H9 (cell line): ENCODE results near the gene KIF5A. TPM values are rescaled to one million over a fixed set of nuclear protein-coding genes. Genes with fewer than 3 reads are reported as not detected.

Source experiments
- DNase-seq: peaks from one replicate; pipeline ENCODE4 v3.0.0-alpha.2; 2017
- H2AFZ ChIP-seq: one replicate; pipeline ENCODE4 v1.6.1; 2013; ENCODE audit warnings: mild to moderate bottlenecking, low read length, control low read depth, moderate library complexity
- H2AK5ac ChIP-seq: 2 replicates; pipeline ENCODE4 v1.6.1; 2013; ENCODE audit warnings: low read length, control low read depth, mixed read lengths; ENCODE audit not compliant: insufficient read length
- H2BK120ac ChIP-seq: one replicate; pipeline ENCODE4 v1.6.1; 2013; ENCODE audit warnings: low read depth, mild to moderate bottlenecking, low read length, control low read depth, inconsistent platforms; ENCODE audit not compliant: poor library complexity, severe bottlenecking
- H2BK12ac ChIP-seq: 2 replicates; pipeline ENCODE4 v1.6.1; 2013; ENCODE audit warnings: low read length, control low read depth, mixed read lengths, low read depth; ENCODE audit not compliant: insufficient read length
- H2BK15ac ChIP-seq: 2 replicates; pipeline ENCODE4 v1.6.1; 2013; ENCODE audit warnings: low read depth, low read length, control low read depth
- H2BK20ac ChIP-seq: one replicate; pipeline ENCODE4 v1.6.1; 2013; ENCODE audit warnings: low read depth, mild to moderate bottlenecking, low read length, control low read depth, inconsistent platforms; ENCODE audit not compliant: poor library complexity, severe bottlenecking
- H2BK5ac ChIP-seq: 2 replicates; pipeline ENCODE4 v1.6.1; 2013; ENCODE audit warnings: low read length, control low read depth, mixed read lengths; ENCODE audit not compliant: insufficient read length
- H3K14ac ChIP-seq: 2 replicates; pipeline ENCODE4 v1.6.1; 2013; ENCODE audit warnings: low read length, control low read depth; ENCODE audit not compliant: insufficient read depth
- H3K18ac ChIP-seq: 2 replicates; pipeline ENCODE4 v1.6.1; 2013; ENCODE audit warnings: low read depth, mild to moderate bottlenecking, mixed read lengths, low read length, control low read depth; ENCODE audit not compliant: insufficient read length
- H3K23ac ChIP-seq: 2 replicates; pipeline ENCODE4 v1.6.1; 2013; ENCODE audit warnings: low read length, control low read depth, mixed read lengths, low read depth; ENCODE audit not compliant: insufficient read length
- H3K23me2 ChIP-seq: 2 replicates; pipeline ENCODE4 v1.6.1; 2013; ENCODE audit warnings: low read depth, mild to moderate bottlenecking, mixed read lengths, low read length, control low read depth; ENCODE audit not compliant: insufficient read length, poor library complexity, severe bottlenecking
- H3K27ac ChIP-seq: 2 replicates; pipeline ENCODE4 v1.5.1; 2013; ENCODE audit warnings: low read length, control low read depth, mixed read lengths, low read depth; ENCODE audit not compliant: insufficient read length
- H3K27me3 ChIP-seq: 2 replicates; pipeline ENCODE4 v1.6.1; 2013; ENCODE audit warnings: low read length, control low read depth, inconsistent platforms; ENCODE audit not compliant: insufficient read depth
- H3K4ac ChIP-seq: 2 replicates; pipeline ENCODE4 v1.6.1; 2013; ENCODE audit warnings: low read depth, mild to moderate bottlenecking, control low read depth, inconsistent platforms, low read length, moderate library complexity
- H3K4me1 ChIP-seq: 2 replicates; pipeline ENCODE4 v1.6.1; 2013; ENCODE audit warnings: low read length, control low read depth, inconsistent platforms; ENCODE audit not compliant: insufficient read depth
- H3K4me2 ChIP-seq: 2 replicates; pipeline ENCODE4 v1.6.1; 2013; ENCODE audit warnings: low read length, control low read depth, mixed read lengths; ENCODE audit not compliant: insufficient read length, insufficient read depth
- H3K56ac ChIP-seq: 2 replicates; pipeline ENCODE4 v1.6.1; 2013; ENCODE audit warnings: low read depth, mild to moderate bottlenecking, mixed read lengths, low read length, control low read depth; ENCODE audit not compliant: insufficient read length
- H3K79me1 ChIP-seq: 2 replicates; pipeline ENCODE4 v1.6.1; 2013; ENCODE audit warnings: low read depth, mild to moderate bottlenecking, moderate library complexity, low read length, control low read depth, inconsistent platforms; ENCODE audit not compliant: insufficient read depth, poor library complexity, severe bottlenecking
- H3K79me2 ChIP-seq: 2 replicates; pipeline ENCODE4 v1.6.1; 2013; ENCODE audit warnings: low read length, control low read depth, inconsistent platforms; ENCODE audit not compliant: insufficient read depth
- H3K9ac ChIP-seq: 2 replicates; pipeline ENCODE4 v1.6.1; 2013; ENCODE audit warnings: low read length, control low read depth, mixed read lengths; ENCODE audit not compliant: insufficient read length; ENCODE audit errors: extremely low read depth
- H3K9me3 ChIP-seq: one replicate; pipeline ENCODE4 v1.6.1; 2013; ENCODE audit warnings: low read depth, low read length, inconsistent platforms; ENCODE audit not compliant: control insufficient read depth
- H3T11ph ChIP-seq: one replicate; pipeline ENCODE4 v1.6.1; 2013; ENCODE audit warnings: mild to moderate bottlenecking, low read length, control low read depth, inconsistent platforms
- H4K20me1 ChIP-seq: one replicate; pipeline ENCODE4 v1.6.1; 2013; ENCODE audit not compliant: control insufficient read depth, insufficient read length, insufficient read depth
- H4K5ac ChIP-seq: 2 replicates; pipeline ENCODE4 v1.6.1; 2013; ENCODE audit warnings: low read depth, mild to moderate bottlenecking, mixed read lengths, low read length, control low read depth; ENCODE audit not compliant: insufficient read length
- H4K8ac ChIP-seq: replicated peaks from 2 replicates; pipeline ENCODE4 v1.6.1; 2013; ENCODE audit warnings: low read length, control low read depth, mixed read lengths, low read depth; ENCODE audit not compliant: insufficient read length
- H4K91ac ChIP-seq: 2 replicates; pipeline ENCODE4 v1.6.1; 2013; ENCODE audit warnings: low read depth, mild to moderate bottlenecking, moderate library complexity, mixed read lengths, low read length, control low read depth; ENCODE audit not compliant: insufficient read length
- H3K27ac Mint-ChIP-seq, 3 experiments: 2 replicates in 2 of 3; 3 replicates in 1 of 3; pipeline ENCODE4 v1.8.0; 2020 to 2021; ENCODE audit warnings: mixed read lengths in 3 of 3, mild to moderate bottlenecking in 1 of 3, moderate library complexity in 1 of 3
- H3K27me3 Mint-ChIP-seq: 2 replicates; pipeline ENCODE4 v1.8.0; 2021; ENCODE audit warnings: low read depth, mild to moderate bottlenecking, moderate library complexity, mixed read lengths
- H3K36me3 Mint-ChIP-seq, 3 experiments: 2 replicates in 2 of 3; 3 replicates in 1 of 3; pipeline ENCODE4 v1.8.0; 2020 to 2021; ENCODE audit warnings: low read depth in 3 of 3, mixed read lengths in 3 of 3; ENCODE audit not compliant: insufficient read depth in 1 of 3
- H3K4me1 Mint-ChIP-seq, 2 experiments: 2 replicates each; pipeline ENCODE4 v1.8.0; 2020; ENCODE audit warnings: mixed read lengths in 2 of 2
- H3K4me3 Mint-ChIP-seq, 2 experiments: 2 replicates in 1 of 2; 3 replicates in 1 of 2; pipeline ENCODE4 v1.8.0; 2020 to 2021; ENCODE audit warnings: mild to moderate bottlenecking in 2 of 2, mixed read lengths in 2 of 2, moderate library complexity in 1 of 2
- H3K9me3 Mint-ChIP-seq, 2 experiments: 2 replicates in 1 of 2; 3 replicates in 1 of 2; pipeline ENCODE4 v1.8.0; 2020; ENCODE audit warnings: mild to moderate bottlenecking in 2 of 2, mixed read lengths in 2 of 2, moderate library complexity in 1 of 2
- WGBS: extraction: QIAGEN DNeasy Blood & Tissue Kit; methylation state at CpG from one replicate; pipeline ENCODE4 v1.1.7; 2013; ENCODE audit warnings: missing lambda C conversion rate, low lambda C conversion rate, mixed read lengths; ENCODE audit not compliant: insufficient read length; ENCODE audit errors: extremely low coverage; 5-methylcytosine and 5-hydroxymethylcytosine counted together
- total RNA-seq: library from RNA; stranded (reverse); gene quantifications from 2 replicates; pipeline ENCODE4 v1.2.1, GENCODE V29; 2021
- TF ChIP-seq, protein P1 (sequence below): fragments of 200-600 bp; sonication (generic); conservative IDR thresholded peaks from 3 replicates; pipeline ENCODE4 v1.8.0; 2021; ENCODE audit warnings: antibody characterized with exemption, mild to moderate bottlenecking

KIF5A gene
- total RNA-seq, 1 experiment from 2014 or later, result 18.5 TPM

DNA sequence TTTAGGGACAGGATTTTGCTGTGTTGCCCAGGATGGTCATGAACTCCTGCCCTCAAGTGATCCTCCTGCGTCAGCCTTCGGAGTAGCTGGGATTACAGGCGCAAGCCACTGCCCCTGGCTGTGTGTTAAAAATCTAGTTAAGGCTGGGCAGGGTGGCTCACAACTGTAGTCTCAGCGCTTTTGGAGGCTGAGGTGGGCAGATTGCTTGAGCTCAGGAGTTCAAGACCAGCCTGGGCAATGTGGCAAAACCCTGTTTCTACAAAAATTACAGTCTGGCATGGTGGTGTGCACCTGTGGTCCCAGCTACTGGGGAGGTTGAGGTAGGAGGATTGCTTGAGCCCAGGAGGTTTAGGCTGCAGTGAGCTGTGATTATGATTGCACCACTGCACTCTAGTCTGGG is 38.7 kb upstream of the KIF5A start:
- 0 out of 2 replicates have a peak, but pooled peaks cover 1% of the 10 kb centered on the region for H3K79me2 ChIP-seq
- no peak overlapping the region for H3K23ac ChIP-seq
- H3K27ac ChIP-seq, result no peak overlapping the region
- H4K8ac ChIP-seq, result no peak overlapping the region
- H2BK20ac ChIP-seq, result no peak overlapping the region
- no peak overlapping the region for H4K91ac ChIP-seq
- H2BK12ac ChIP-seq, result no peak overlapping the region
- DNase-seq, result no peak
- no peaks in the 10 kb centered on the region for H4K20me1 ChIP-seq
- Mint-ChIP-seq H3K27me3 (0 out of 2 replicates have a peak, but pooled peaks cover 2% of the 10 kb centered on the region), H3K4me3 (no peak overlapping the region), H3K36me3 (peaks cover 70 to 85% (median 72%) of the 10 kb centered on the region in 3 experiments; a peak in 6 of 7 replicates), H3K4me1 (no peaks in the 10 kb centered on the region), H3K9me3 (peaks cover 0 to 2% of the 10 kb centered on the region in 2 experiments; a peak in 1 of 5 replicates), H3K27ac (no peak overlapping the region)
- no peaks in the 10 kb centered on the region for H3K4me1 ChIP-seq
- no peaks in the 10 kb centered on the region for H3K79me1 ChIP-seq
- H2BK15ac ChIP-seq, result no peak overlapping the region
- no peak overlapping the region for H2AK5ac ChIP-seq
- no peak overlapping the region for H2BK120ac ChIP-seq
- H3T11ph ChIP-seq, result no peak overlapping the region
- H3K23me2 ChIP-seq, result no peaks in the 10 kb centered on the region
- no peak overlapping the region for H2BK5ac ChIP-seq
- H3K18ac ChIP-seq, result no peak overlapping the region
- H3K56ac ChIP-seq, result no peak overlapping the region
- H3K27me3 ChIP-seq, result no peaks in the 10 kb centered on the region
- TF ChIP-seq, protein P1, sequence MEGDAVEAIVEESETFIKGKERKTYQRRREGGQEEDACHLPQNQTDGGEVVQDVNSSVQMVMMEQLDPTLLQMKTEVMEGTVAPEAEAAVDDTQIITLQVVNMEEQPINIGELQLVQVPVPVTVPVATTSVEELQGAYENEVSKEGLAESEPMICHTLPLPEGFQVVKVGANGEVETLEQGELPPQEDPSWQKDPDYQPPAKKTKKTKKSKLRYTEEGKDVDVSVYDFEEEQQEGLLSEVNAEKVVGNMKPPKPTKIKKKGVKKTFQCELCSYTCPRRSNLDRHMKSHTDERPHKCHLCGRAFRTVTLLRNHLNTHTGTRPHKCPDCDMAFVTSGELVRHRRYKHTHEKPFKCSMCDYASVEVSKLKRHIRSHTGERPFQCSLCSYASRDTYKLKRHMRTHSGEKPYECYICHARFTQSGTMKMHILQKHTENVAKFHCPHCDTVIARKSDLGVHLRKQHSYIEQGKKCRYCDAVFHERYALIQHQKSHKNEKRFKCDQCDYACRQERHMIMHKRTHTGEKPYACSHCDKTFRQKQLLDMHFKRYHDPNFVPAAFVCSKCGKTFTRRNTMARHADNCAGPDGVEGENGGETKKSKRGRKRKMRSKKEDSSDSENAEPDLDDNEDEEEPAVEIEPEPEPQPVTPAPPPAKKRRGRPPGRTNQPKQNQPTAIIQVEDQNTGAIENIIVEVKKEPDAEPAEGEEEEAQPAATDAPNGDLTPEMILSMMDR, result no peak
- H4K5ac ChIP-seq, result no peak overlapping the region
- H3K14ac ChIP-seq, result no peak overlapping the region
- no peaks in the 10 kb centered on the region for H3K9me3 ChIP-seq
- no CpG with 5 or more reads among the region's 4 CpGs for WGBS
- H2AFZ ChIP-seq, result no peak overlapping the region
- H3K9ac ChIP-seq, result no peak overlapping the region
- H3K4ac ChIP-seq, result no peak overlapping the region
- no peak overlapping the region for H3K4me2 ChIP-seq
